ENCODE data around the gene EPB41L3.

Gene EPB41L3

GRCh38 chr18:5508821-5509220 lies 35.0 kb downstream of the EPB41L3 start:
- Histone ChIP-seq H3K9me3 (ENCODE audit: control insufficient read depth, insufficient read depth, low read depth, low read length) (no peaks in the 10 kb centered on the region), H3K4me1 (ENCODE audit: control insufficient read depth, insufficient read depth, low read length) (peaks cover 29% of the 10 kb centered on the region), H3K36me3 (ENCODE audit: control insufficient read depth in 2 of 2, insufficient read depth in 1 of 2, low read length in 2 of 2) (no peaks in the 10 kb centered on the region), H3K27ac (ENCODE audit: extremely low read depth, low read depth, low read length) (no peak overlapping the region), H3K4me3 (ENCODE audit: low read depth, low read length) (no peak overlapping the region)
- no peak for TF ChIP-seq ZEB2 (tag by site-specific recombination; IDR thresholded peaks at IDR 0.05)
- ChIA-PET CTCF (interaction anchor here (0.6 to 0.7 kb wide), 2 partner anchors 19 to 30 kb away, joined by 3 read pairs; no protein-coding TSS in a partner anchor), POLR2A (interaction anchor here (0.9 kb wide), 1 partner anchor 9 kb away, joined by 3 read pairs; no protein-coding TSS in a partner anchor)

GRCh38 chr18:5507756-5508155 lies 36.0 kb downstream of the EPB41L3 start:
- no peak for TF ChIP-seq ZNF26 (tag by site-specific recombination; IDR thresholded peaks at IDR 0.05)
- no peak for TF ChIP-seq FEZF1 (tag by site-specific recombination; IDR thresholded peaks at IDR 0.05)
- TF ChIP-seq BCL11A (tag by site-specific recombination; IDR thresholded peaks at IDR 0.05; ENCODE audit: low read depth), result no peak
- no peak for TF ChIP-seq ZSCAN23 (tag by site-specific recombination; IDR thresholded peaks at IDR 0.05)
- no peak for TF ChIP-seq PRDM10 (tag by site-specific recombination; IDR thresholded peaks at IDR 0.05)
- no peak for TF ChIP-seq ZNF548 (tag by site-specific recombination; IDR thresholded peaks at IDR 0.05)
- TF ChIP-seq ZNF843 (tag by site-specific recombination; IDR thresholded peaks at IDR 0.05), result no peak
- TF ChIP-seq ZNF792 (tag by site-specific recombination; IDR thresholded peaks at IDR 0.05), result no peak

GRCh38 chr18:5506174-5506573 lies 37.6 kb downstream of the EPB41L3 start:
- ChIA-PET CTCF (no interaction called here), POLR2A (no interaction called here)
- Histone ChIP-seq H3K36me3 (ENCODE audit: control insufficient read depth in 2 of 2, insufficient read depth in 1 of 2, low read length in 2 of 2) (no peaks in the 10 kb centered on the region), H3K27ac (ENCODE audit: extremely low read depth, low read depth, low read length) (no peak overlapping the region), H3K4me1 (ENCODE audit: control insufficient read depth, insufficient read depth, low read length) (peaks cover 20% of the 10 kb centered on the region), H3K4me3 (ENCODE audit: low read depth, low read length) (no peak overlapping the region), H3K9me3 (ENCODE audit: control insufficient read depth, insufficient read depth, low read depth, low read length) (no peaks in the 10 kb centered on the region)
- TF ChIP-seq SETDB1 (IDR thresholded peaks at IDR 0.05; ENCODE audit: insufficient read length, low read length) (no peak), ZNF140 (tag by site-specific recombination; IDR thresholded peaks at IDR 0.05) (no peak), GLIS1 (tag by site-specific recombination; IDR thresholded peaks at IDR 0.05) (no peak), REST (tag by site-specific recombination; IDR thresholded peaks at IDR 0.05) (no peak), ZBTB49 (tag by site-specific recombination; IDR thresholded peaks at IDR 0.05; ENCODE audit: low read depth) (no peak), ELK4 (IDR thresholded peaks at IDR 0.05; ENCODE audit: borderline replicate concordance, low read depth, low read length) (no peak), SALL2 (tag by site-specific recombination; IDR thresholded peaks at IDR 0.05; ENCODE audit: borderline replicate concordance) (no peak), HIC1 (tag by site-specific recombination; IDR thresholded peaks at IDR 0.05) (no peak)

More at GRCh38 chr18:5507756-5508155, 36.0 kb downstream of the EPB41L3 start:
- Histone ChIP-seq H3K4me3 (ENCODE audit: low read depth, low read length) (no peak overlapping the region), H3K27ac (ENCODE audit: extremely low read depth, low read depth, low read length) (no peak overlapping the region), H3K4me1 (ENCODE audit: control insufficient read depth, insufficient read depth, low read length) (peaks cover 26% of the 10 kb centered on the region), H3K9me3 (ENCODE audit: control insufficient read depth, insufficient read depth, low read depth, low read length) (no peaks in the 10 kb centered on the region), H3K36me3 (ENCODE audit: control insufficient read depth in 2 of 2, insufficient read depth in 1 of 2, low read length in 2 of 2) (no peaks in the 10 kb centered on the region)
- ChIA-PET POLR2A (no interaction called here), CTCF (interaction anchor here (1.0 kb wide), 1 partner anchor 49 kb away, joined by 5 read pairs; no protein-coding TSS in a partner anchor)
